ENCODE data around the gene IL6ST. TPM values are rescaled to one million over a fixed set of nuclear protein-coding genes. Genes with fewer than 3 reads are reported as not detected.
"Not testable (repeated sequence)": the region's sequence is repeated elsewhere in the genome, so short reads cannot be mapped to it uniquely, and the experiment has no call there.

The IL6ST gene
- total and polyA plus RNA-seq, 12 donors = 39.0 to 659 (median 292) TPM

GRCh38 chr5:56024810-56025150 lies 30.0 kb upstream of the IL6ST start:
- WGBS, 4 donors = 87 to 98% (median 92%) methylated on average over 2 of the region's 2 CpGs
- intact Hi-C loops (cut with DNase I) = no loop called here

DNA sequence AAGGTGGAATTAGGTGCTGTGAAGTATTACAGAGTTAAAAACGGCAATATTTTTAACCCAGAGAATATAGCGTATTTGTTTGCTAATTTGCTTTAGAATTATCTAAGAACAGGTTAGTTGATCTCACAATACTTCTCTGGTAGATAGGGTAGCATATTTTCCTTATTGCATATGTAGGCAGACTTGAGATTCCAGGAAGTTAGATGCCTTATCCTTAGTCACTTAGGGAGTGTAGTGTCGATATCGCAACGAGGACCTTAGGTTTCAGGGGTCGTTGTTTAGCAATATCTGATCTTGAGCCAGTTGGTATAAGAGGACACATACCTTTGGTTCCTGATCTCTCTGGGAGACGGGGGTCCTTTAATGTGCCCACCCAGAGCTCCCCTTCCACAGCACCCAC lies 28.5 kb upstream of the IL6ST start:
- 87 to 90% (median 88%) methylated on average over 7 of the region's 7 CpGs for WGBS, 4 donors
- Histone ChIP-seq H3K9me3 (replicated peaks in 1 of 3) (no peaks in the 10 kb centered on the region), H3K27ac (no peak overlapping the region), H3K27me3 (no peaks in the 10 kb centered on the region), H3K4me1 (replicated peaks in 1 of 2) (peaks cover 0 to 3% of the 10 kb centered on the region in 2 donors), H3K36me3 (replicated peaks in 1 of 2) (no peaks in the 10 kb centered on the region), H3K4me3 (no peak overlapping the region)
- intact Hi-C loops (cut with DNase I) = no loop called here
- DNase-seq = no peak
- no peak for TF ChIP-seq POLR2A (IDR thresholded peaks at IDR 0.05)
- TF ChIP-seq, protein P1, sequence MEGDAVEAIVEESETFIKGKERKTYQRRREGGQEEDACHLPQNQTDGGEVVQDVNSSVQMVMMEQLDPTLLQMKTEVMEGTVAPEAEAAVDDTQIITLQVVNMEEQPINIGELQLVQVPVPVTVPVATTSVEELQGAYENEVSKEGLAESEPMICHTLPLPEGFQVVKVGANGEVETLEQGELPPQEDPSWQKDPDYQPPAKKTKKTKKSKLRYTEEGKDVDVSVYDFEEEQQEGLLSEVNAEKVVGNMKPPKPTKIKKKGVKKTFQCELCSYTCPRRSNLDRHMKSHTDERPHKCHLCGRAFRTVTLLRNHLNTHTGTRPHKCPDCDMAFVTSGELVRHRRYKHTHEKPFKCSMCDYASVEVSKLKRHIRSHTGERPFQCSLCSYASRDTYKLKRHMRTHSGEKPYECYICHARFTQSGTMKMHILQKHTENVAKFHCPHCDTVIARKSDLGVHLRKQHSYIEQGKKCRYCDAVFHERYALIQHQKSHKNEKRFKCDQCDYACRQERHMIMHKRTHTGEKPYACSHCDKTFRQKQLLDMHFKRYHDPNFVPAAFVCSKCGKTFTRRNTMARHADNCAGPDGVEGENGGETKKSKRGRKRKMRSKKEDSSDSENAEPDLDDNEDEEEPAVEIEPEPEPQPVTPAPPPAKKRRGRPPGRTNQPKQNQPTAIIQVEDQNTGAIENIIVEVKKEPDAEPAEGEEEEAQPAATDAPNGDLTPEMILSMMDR (IDR thresholded peaks at IDR 0.05) = no peak

More at GRCh38 chr5:56024810-56025150, 30.0 kb upstream of the IL6ST start:
- Histone ChIP-seq H3K36me3 (replicated peaks in 1 of 2) (no peaks in the 10 kb centered on the region), H3K4me1 (replicated peaks in 1 of 2) (no peaks in the 10 kb centered on the region), H3K9me3 (replicated peaks in 1 of 3) (no peaks in the 10 kb centered on the region), H3K27me3 (no peaks in the 10 kb centered on the region), H3K27ac (no peak overlapping the region), H3K4me3 (no peak overlapping the region)
- DNase-seq = no peak
- TF ChIP-seq, protein P1 (IDR thresholded peaks at IDR 0.05) = no peak
- TF ChIP-seq POLR2A (IDR thresholded peaks at IDR 0.05) = no peak

DNA sequence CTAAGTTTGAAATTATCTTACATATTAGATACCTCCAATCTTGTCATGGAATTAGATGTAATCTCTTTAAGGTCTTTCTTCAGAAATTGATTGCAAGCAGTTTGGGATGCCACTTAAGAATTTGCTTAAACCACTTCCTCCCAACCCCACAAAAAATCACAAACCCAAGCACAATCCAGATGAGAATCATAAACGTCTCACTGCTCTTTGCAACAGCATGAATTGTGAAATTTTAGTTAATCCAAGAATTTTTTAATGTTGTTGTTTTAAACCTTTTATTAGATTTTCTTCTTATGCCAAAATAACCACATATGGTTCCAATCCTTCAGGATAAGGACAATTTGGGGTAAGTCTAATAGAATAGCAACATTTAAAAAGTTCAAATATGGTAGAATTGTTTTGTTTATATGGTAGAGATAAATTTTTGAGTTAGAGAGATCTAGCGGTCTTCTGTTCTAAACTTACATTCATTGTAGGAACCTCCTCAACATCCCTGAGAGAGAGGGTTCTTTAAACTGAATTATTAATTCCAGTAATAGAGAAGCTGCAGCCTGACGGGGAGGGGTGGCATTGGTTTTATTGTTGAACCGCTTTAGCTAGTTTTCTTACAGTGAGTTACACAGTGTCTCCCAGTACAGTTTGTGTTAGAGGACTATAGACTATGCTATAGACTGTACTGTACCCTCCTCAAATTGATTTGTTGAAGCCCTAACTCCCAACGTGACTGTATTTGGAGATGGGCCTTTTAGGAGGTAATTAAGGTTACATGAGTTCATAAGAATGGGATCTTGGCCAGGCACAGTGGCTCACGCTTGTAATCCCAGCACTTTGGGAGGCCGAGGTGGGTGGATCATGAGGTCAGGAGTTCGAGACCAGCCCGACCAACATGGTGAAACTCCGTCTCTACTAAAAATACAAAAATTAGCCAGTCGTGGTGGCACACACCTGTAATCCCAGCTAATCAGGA lies 24.8 kb upstream of the IL6ST start:
- peak overlapping the region in 2 of 5 donors; percentile 41 to 49 for H3K27ac ChIP-seq

DNA sequence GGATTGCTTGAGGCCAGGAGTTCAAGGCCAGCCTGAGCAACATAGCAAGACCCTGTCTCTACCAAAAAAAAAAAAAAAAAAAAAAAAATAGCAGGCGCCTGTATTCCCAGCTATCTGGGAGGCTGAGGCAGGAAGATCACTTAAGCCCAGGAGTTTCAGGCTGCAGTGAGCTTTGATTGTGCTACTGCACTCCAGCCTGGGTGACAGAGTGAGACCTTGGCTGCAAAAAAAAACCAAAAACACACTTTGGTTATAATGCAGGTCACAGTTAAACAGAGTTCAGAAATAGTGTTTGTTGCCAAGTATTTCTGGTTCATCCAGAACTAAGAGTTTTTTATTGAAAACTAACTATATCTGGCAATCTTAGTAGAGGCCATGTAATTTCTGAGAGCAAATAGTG lies 24.1 kb upstream of the IL6ST start:
- Histone ChIP-seq H3K27ac (no peak overlapping the region), H3K27me3 (no peaks in the 10 kb centered on the region), H3K4me3 (no peak overlapping the region), H3K4me1 (replicated peaks in 1 of 2) (peaks cover 0 to 3% of the 10 kb centered on the region in 2 donors), H3K36me3 (replicated peaks in 1 of 2) (no peaks in the 10 kb centered on the region), H3K9me3 (replicated peaks in 1 of 3) (no peaks in the 10 kb centered on the region)
- intact Hi-C loops (cut with DNase I) = loop anchor here in 1 of 2 donors (10.0 kb wide), 1 partner anchor 56 kb away; no protein-coding TSS in a partner anchor
- TF ChIP-seq, protein P1 (IDR thresholded peaks at IDR 0.05) = no peak
- no peak for TF ChIP-seq POLR2A (IDR thresholded peaks at IDR 0.05)
- WGBS, 4 donors = 63 to 95% (median 78%) methylated on average over 1 of the region's 1 CpG
- DNase-seq = no peak

More for the DNA sequence above, 24.8 kb upstream of the IL6ST start:
- Histone ChIP-seq H3K27me3 (no peaks in the 10 kb centered on the region), H3K4me3 (no peak overlapping the region), H3K36me3 (replicated peaks in 1 of 2) (no peaks in the 10 kb centered on the region), H3K4me1 (replicated peaks in 1 of 2) (peaks cover 0 to 3% of the 10 kb centered on the region in 2 donors), H3K9me3 (replicated peaks in 1 of 3) (no peaks in the 10 kb centered on the region)
- no peak for TF ChIP-seq POLR2A (IDR thresholded peaks at IDR 0.05)
- TF ChIP-seq, protein P1 (IDR thresholded peaks at IDR 0.05) = no peak
- 70 to 82% (median 81%) methylated on average over 11 of the region's 11 CpGs for WGBS, 4 donors
- no peak for DNase-seq
- intact Hi-C loops (cut with DNase I) = loop anchor here in 1 of 2 donors (10.0 kb wide), 1 partner anchor 55 kb away; no protein-coding TSS in a partner anchor

- peaks cover 0 to 13% of the 10 kb centered on the region in 2 donors for H3K4me1 ChIP-seq (replicated peaks in 1 of 2)
- not testable (repeated sequence) for DNase-seq; H3K36me3 ChIP-seq (replicated peaks in 1 of 2); H3K27ac ChIP-seq; H3K9me3 ChIP-seq (replicated peaks in 1 of 3); H3K27me3 ChIP-seq; H3K4me3 ChIP-seq
- intact Hi-C loops (cut with DNase I) = loop anchor here in 1 of 2 donors (10.0 kb wide), 1 partner anchor 60 kb away; no protein-coding TSS in a partner anchor
- WGBS, 4 donors = 94 to 97% methylated on average over 14 to 25 of the region's 26 CpGs; no CpG with 5 or more reads in 2 of the 4 donors
Observed at GRCh38 chr5:56014701-56015100, 19.9 kb upstream of the IL6ST start.

DNA sequence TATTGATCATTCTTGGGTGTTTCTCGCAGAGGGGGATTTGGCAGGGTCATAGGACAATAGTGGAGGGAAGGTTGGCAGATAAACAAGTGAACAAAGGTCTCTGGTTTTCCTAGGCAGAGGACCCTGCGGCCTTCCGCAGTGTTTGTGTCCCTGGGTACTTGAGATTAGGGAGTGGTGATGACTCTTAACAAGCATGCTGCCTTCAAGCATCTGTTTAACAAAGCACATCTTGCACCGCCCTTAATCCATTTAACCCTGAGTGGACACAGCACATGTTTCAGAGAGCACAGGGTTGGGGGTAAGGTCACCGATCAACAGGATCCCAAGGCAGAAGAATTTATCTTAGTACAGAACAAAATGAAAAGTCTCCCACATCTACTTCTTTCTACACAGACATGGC lies 19.2 kb upstream of the IL6ST start:
- H3K4me3 ChIP-seq; H3K36me3 ChIP-seq (replicated peaks in 1 of 2); DNase-seq; H3K27ac ChIP-seq; H3K27me3 ChIP-seq; H3K9me3 ChIP-seq (replicated peaks in 1 of 3): not testable (repeated sequence)
- H3K4me1 ChIP-seq (replicated peaks in 1 of 2) = peaks cover 0 to 13% of the 10 kb centered on the region in 2 donors
- WGBS, 4 donors = 60 to 100% (median 96%) methylated on average over 1 to 2 of the region's 5 CpGs
- intact Hi-C loops (cut with DNase I) = loop anchor here in 1 of 2 donors (10.0 kb wide), 1 partner anchor 61 kb away; no protein-coding TSS in a partner anchor

All from adrenal gland (tissue), 12 donors.